GM12878 (cell line): ENCODE results near the gene C5orf15. TPM values are rescaled to one million over a fixed set of nuclear protein-coding genes. Genes with fewer than 3 reads are reported as not detected.

ENCODE experiments used
- ATAC-seq: fragments of 200-7000 bp; cut with Tn5 transposase; 3 replicates; pipeline ENCODE4 v1.9.1; 2020; ENCODE audit warnings: mild to moderate bottlenecking, moderate library complexity
- BruUV-seq: library from RNA; stranded (reverse); fragments of 400-500 nt; replicated peaks from 2 replicates; lab custom pipeline; 2021; lab: Mats Ljungman, UMichigan
- CTCF ChIA-PET: fragments of 300-600 bp; sonication (Branson Sonifier 250); formaldehyde crosslinking; extraction: SDS; loops from one replicate; lab custom pipeline; 2021; ENCODE audit warnings: inconsistent platforms; lab: Yijun Ruan, JAX
- POLR2A ChIA-PET: fragments of 350-600 bp; formaldehyde crosslinking; extraction: SDS; loops from one replicate; lab custom pipeline; 2021; ENCODE audit warnings: inconsistent platforms; lab: Charles Lee
- RAD21 ChIA-PET: fragments of 300-600 bp; sonication (Branson Sonifier 250); formaldehyde crosslinking; loops from one replicate; lab custom pipeline; 2023; ENCODE audit warnings: antibody characterized with exemption; ENCODE audit not compliant: unreplicated experiment; lab: Charles Lee
- SMC1A ChIA-PET: fragments of 300-600 bp; sonication (Branson Sonifier 250); formaldehyde crosslinking; loops from one replicate; lab custom pipeline; 2023; ENCODE audit not compliant: unreplicated experiment, uncharacterized antibody; lab: Charles Lee
- DNase-seq: peaks from one replicate; pipeline ENCODE4 v3.0.0-alpha.2; 2011; ENCODE audit warnings: low read depth, low spot score
- FAIRE-seq: peaks from 3 replicates; lab custom pipeline; 2011; peaks lifted over from hg19 to GRCh38; lab: Jason Lieb, UNC
- H2AFZ ChIP-seq: 2 replicates; pipeline ENCODE4 v1.6.0; 2011; ENCODE audit warnings: low read depth, low read length, control low read depth; ENCODE audit not compliant: control insufficient read depth
- H3K27ac ChIP-seq: 2 replicates; pipeline ENCODE4 v1.5.1; 2011; ENCODE audit warnings: control low read depth; ENCODE audit not compliant: control insufficient read depth, insufficient read depth
- H3K27me3 ChIP-seq, 2 experiments: replicated peaks in 1 of 2; 2 replicates each; pipeline versions ENCODE4 v1.6.0 to v1.6.1; 2011; ENCODE audit warnings: low read length in 1 of 2; ENCODE audit not compliant: control insufficient read depth in 2 of 2, insufficient read depth in 2 of 2
- H3K36me3 ChIP-seq, 2 experiments: 2 replicates each; pipeline ENCODE4 v1.5.1; 2011; ENCODE audit warnings: low read length in 1 of 2; ENCODE audit not compliant: control insufficient read depth in 2 of 2, insufficient read depth in 2 of 2
- H3K4me1 ChIP-seq: 2 replicates; pipeline ENCODE4 v1.6.1; 2011; ENCODE audit warnings: mild to moderate bottlenecking, low read length, moderate library complexity, mixed read lengths; ENCODE audit not compliant: control insufficient read depth, insufficient read depth
- H3K4me2 ChIP-seq: 2 replicates; pipeline ENCODE4 v1.6.0; 2011; ENCODE audit warnings: control low read depth; ENCODE audit not compliant: control insufficient read depth, insufficient read depth
- H3K4me3 ChIP-seq: fragments of 200-600 bp; sonication (generic); 2 replicates; pipeline ENCODE4 v1.5.1; 2016
- H3K79me2 ChIP-seq: 2 replicates; pipeline ENCODE4 v1.6.0; 2011; ENCODE audit warnings: low read length; ENCODE audit not compliant: control insufficient read depth, insufficient read depth
- H3K9ac ChIP-seq: 2 replicates; pipeline ENCODE4 v1.8.0; 2011; ENCODE audit warnings: low read length, control low read depth, mixed read lengths; ENCODE audit not compliant: control insufficient read depth, insufficient read depth
- H3K9me3 ChIP-seq: replicated peaks from 3 replicates; pipeline ENCODE4 v1.5.1; 2011; ENCODE audit warnings: mild to moderate bottlenecking, low read length; ENCODE audit not compliant: control insufficient read depth, insufficient read depth
- H4K20me1 ChIP-seq: 2 replicates; pipeline ENCODE4 v1.6.0; 2011; ENCODE audit not compliant: control insufficient read depth, insufficient read depth
- ATF7 ChIP-seq: fragments of 450-650 bp; IDR thresholded peaks from 2 replicates; pipeline ENCODE4 v1.6.1; 2016; ENCODE audit warnings: low read depth, mild to moderate bottlenecking
- BMI1 ChIP-seq: fragments of 450-650 bp; IDR thresholded peaks from 2 replicates; pipeline ENCODE4 v1.6.1; 2016; ENCODE audit warnings: mild to moderate bottlenecking, moderate library complexity, borderline replicate concordance
- BRCA1 ChIP-seq: IDR thresholded peaks from 2 replicates; pipeline ENCODE4 v1.6.1; 2011; ENCODE audit warnings: low read depth, low read length, improper control_type of control experiment
- CBX5 ChIP-seq: sonication (generic); IDR thresholded peaks from 2 replicates; pipeline ENCODE4 v1.6.1; 2016; ENCODE audit warnings: low read depth, moderate library complexity, mild to moderate bottlenecking, inconsistent platforms
- CREM ChIP-seq: IDR thresholded peaks from 2 replicates; pipeline ENCODE4 v1.6.1; 2014; ENCODE audit warnings: antibody characterized with exemption, low read depth
- EED ChIP-seq: sonication (generic); IDR thresholded peaks from 2 replicates; pipeline ENCODE4 v1.6.1; 2016; ENCODE audit warnings: antibody characterized with exemption, low read depth
- EP300 ChIP-seq, 2 experiments: fragments of 150-350 bp in 1 of 2; IDR thresholded peaks; 2 replicates each; pipeline ENCODE4 v1.6.1; 2011 to 2012; ENCODE audit warnings: low read depth in 2 of 2, low read length in 2 of 2, borderline replicate concordance in 1 of 2, improper control_type of control experiment in 1 of 2, inconsistent platforms in 1 of 2; ENCODE audit not compliant: control insufficient read depth in 1 of 2
- HDAC6 ChIP-seq: fragments of 200-600 bp; sonication (generic); IDR thresholded peaks from one replicate; pipeline ENCODE4 v1.8.0; 2017; ENCODE audit warnings: antibody characterized with exemption; ENCODE audit not compliant: unreplicated experiment
- NFXL1 ChIP-seq: fragments of 450-650 bp; IDR thresholded peaks from 2 replicates; pipeline ENCODE4 v1.6.1; 2017; ENCODE audit warnings: antibody characterized with exemption, mild to moderate bottlenecking, borderline replicate concordance
- PAX8 ChIP-seq: fragments of 450-650 bp; IDR thresholded peaks from 2 replicates; pipeline ENCODE4 v1.6.1; 2017; ENCODE audit warnings: mild to moderate bottlenecking, moderate library complexity
- POU2F2 ChIP-seq: IDR thresholded peaks from 3 replicates; pipeline ENCODE4 v1.6.1; 2011; ENCODE audit warnings: low read depth, mild to moderate bottlenecking, low read length, borderline replicate concordance
- RELB ChIP-seq: fragments of 450-650 bp; IDR thresholded peaks from 2 replicates; pipeline ENCODE4 v1.6.1; 2017; ENCODE audit warnings: low read depth, mild to moderate bottlenecking, moderate library complexity
- SREBF1 ChIP-seq: IDR thresholded peaks from 2 replicates; pipeline ENCODE4 v1.6.1; 2012; ENCODE audit warnings: mild to moderate bottlenecking, low read length
- WGBS: methylation state at CpG from one replicate; pipeline ENCODE4 v1.1.6; 2016; ENCODE audit warnings: low lambda C conversion rate; ENCODE audit not compliant: insufficient replicate concordance, insufficient coverage; ENCODE audit errors: missing lambda C conversion rate; 5-methylcytosine and 5-hydroxymethylcytosine counted together
- in situ Hi-C: fragments of 300-500 bp; cut with MboI; formaldehyde crosslinking; loops from 9 replicates; pipeline ENCODE4 v1.14.3; 2018; ENCODE audit warnings: mixed read lengths
- intact Hi-C: fragments of 100-400 bp; cut with micrococcal nuclease; formaldehyde crosslinking; loops from one replicate; pipeline ENCODE4 v1.14.2; 2022; ENCODE audit not compliant: unreplicated experiment
- polyA plus RNA-seq, 11 experiments: library from polyadenylated mRNA; depleted of rRNA in 4 of 11; unstranded in 6 of 11; stranded (reverse) in 5 of 11; fragments of >200 nt; fragmentation: Nextera tagmentation in 4 of 11; fragmentation: Illumina TruSeq in 1 of 11; extraction: Ambion mirVana in 4 of 11; extraction: Trizol in 1 of 11; gene quantifications; 1 replicate in 1 of 11; 2 replicates in 10 of 11; pipeline versions ENCODE4 v1.2.1 to v1.2.3, GENCODE V29; 2011 to 2016; ENCODE audit warnings: inconsistent platforms in 2 of 11, missing spikeins in 2 of 11, low read depth in 1 of 11
- total RNA-seq, 4 experiments: library from RNA; depleted of rRNA in 3 of 4; stranded (reverse); fragments of >200 nt in 3 of 4; fragmentation: Illumina TruSeq in 1 of 4; extraction: Trizol in 1 of 4; gene quantifications; 2 replicates each; pipeline versions ENCODE4 v1.2.1 to v1.2.3, GENCODE V29; 2013 to 2021
- TF ChIP-seq, protein P1 (sequence below): fragments of 450-650 bp; IDR thresholded peaks from 2 replicates; pipeline ENCODE4 v1.6.1; 2016; ENCODE audit warnings: mild to moderate bottlenecking
- TF ChIP-seq, protein P2 (sequence below): IDR thresholded peaks from 2 replicates; pipeline ENCODE4 v1.6.1; 2012; ENCODE audit warnings: low read depth, low read length, improper control_type of control experiment
- TF ChIP-seq, protein P3 (sequence below): IDR thresholded peaks from 2 replicates; pipeline ENCODE4 v1.6.1; 2012; ENCODE audit warnings: low read length, inconsistent platforms

The C5orf15 gene
- total and polyA plus RNA-seq, 10 of the 15 experiments (the other 5 are each of a cell fraction or from before 2014, with no cell fraction given), result 21.7 to 69.6 (median 46.0) TPM

- intact Hi-C loops, result loop anchor here (5.0 kb wide), 1 partner anchor 191 kb away; no protein-coding TSS in a partner anchor
- FAIRE-seq, result no peak
- ChIA-PET RAD21 (interaction anchor here (0.8 to 2.3 kb wide), 6 partner anchors 8 to 520 kb away, joined by 3 to 14 read pairs (median 3); no protein-coding TSS in a partner anchor), SMC1A (interaction anchor here (0.8 to 1.5 kb wide), 6 partner anchors 36 to 389 kb away, joined by 3 to 7 read pairs (median 4); no protein-coding TSS in a partner anchor), POLR2A (interaction anchor here (0.5 kb wide), 1 partner anchor 36 kb away, joined by 3 read pairs; no protein-coding TSS in a partner anchor), CTCF (interaction anchor here (0.8 to 6.3 kb wide), 14 partner anchors 14 to 519 kb away, joined by 3 to 51 read pairs (median 6); no protein-coding TSS in a partner anchor)
- Histone ChIP-seq H3K79me2 (no peaks in the 10 kb centered on the region), H3K27ac (no peak overlapping the region), H3K4me3 (no peak overlapping the region), H3K4me1 (peaks cover 13% of the 10 kb centered on the region), H2AFZ (no peak overlapping the region), H3K36me3 (no peaks in the 10 kb centered on the region), H3K27me3 (no peaks in the 10 kb centered on the region), H3K9me3 (no peaks in the 10 kb centered on the region; the same call in 2 of the 3 replicates), H3K4me2 (no peak overlapping the region), H3K9ac (no peak overlapping the region), H4K20me1 (no peaks in the 10 kb centered on the region)
- in situ Hi-C loops, result loop anchor here (5.0 to 10.0 kb wide), 2 partner anchors 389 to 521 kb away; no protein-coding TSS in a partner anchor
- 71% methylated on average over 7 of the region's 7 CpGs for WGBS
- no TSS peak for BruUV-seq
- no peak for ATAC-seq
- DNase-seq, result no peak
- TF ChIP-seq, protein P1, sequence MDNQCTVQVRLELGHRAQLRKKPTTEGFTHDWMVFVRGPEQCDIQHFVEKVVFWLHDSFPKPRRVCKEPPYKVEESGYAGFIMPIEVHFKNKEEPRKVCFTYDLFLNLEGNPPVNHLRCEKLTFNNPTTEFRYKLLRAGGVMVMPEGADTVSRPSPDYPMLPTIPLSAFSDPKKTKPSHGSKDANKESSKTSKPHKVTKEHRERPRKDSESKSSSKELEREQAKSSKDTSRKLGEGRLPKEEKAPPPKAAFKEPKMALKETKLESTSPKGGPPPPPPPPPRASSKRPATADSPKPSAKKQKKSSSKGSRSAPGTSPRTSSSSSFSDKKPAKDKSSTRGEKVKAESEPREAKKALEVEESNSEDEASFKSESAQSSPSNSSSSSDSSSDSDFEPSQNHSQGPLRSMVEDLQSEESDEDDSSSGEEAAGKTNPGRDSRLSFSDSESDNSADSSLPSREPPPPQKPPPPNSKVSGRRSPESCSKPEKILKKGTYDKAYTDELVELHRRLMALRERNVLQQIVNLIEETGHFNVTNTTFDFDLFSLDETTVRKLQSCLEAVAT, result no peak
- TF ChIP-seq ATF7 (no peak), BMI1 (no peak), PAX8 (no peak), NFXL1 (no peak), EP300 (IDR thresholded peaks at IDR 0.05; ENCODE audit: borderline replicate concordance in 1 of 2, control insufficient read depth in 1 of 2, low read depth in 2 of 2, low read length in 2 of 2) (no peak), HDAC6 (no peak), BRCA1 (no peak), RELB (no peak), SREBF1 (no peak), CREM (no peak), CBX5 (no peak), POU2F2 (no peak), EED (no peak)
- TF ChIP-seq, protein P2, sequence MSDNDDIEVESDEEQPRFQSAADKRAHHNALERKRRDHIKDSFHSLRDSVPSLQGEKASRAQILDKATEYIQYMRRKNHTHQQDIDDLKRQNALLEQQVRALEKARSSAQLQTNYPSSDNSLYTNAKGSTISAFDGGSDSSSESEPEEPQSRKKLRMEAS, result no peak
- TF ChIP-seq, protein P3, sequence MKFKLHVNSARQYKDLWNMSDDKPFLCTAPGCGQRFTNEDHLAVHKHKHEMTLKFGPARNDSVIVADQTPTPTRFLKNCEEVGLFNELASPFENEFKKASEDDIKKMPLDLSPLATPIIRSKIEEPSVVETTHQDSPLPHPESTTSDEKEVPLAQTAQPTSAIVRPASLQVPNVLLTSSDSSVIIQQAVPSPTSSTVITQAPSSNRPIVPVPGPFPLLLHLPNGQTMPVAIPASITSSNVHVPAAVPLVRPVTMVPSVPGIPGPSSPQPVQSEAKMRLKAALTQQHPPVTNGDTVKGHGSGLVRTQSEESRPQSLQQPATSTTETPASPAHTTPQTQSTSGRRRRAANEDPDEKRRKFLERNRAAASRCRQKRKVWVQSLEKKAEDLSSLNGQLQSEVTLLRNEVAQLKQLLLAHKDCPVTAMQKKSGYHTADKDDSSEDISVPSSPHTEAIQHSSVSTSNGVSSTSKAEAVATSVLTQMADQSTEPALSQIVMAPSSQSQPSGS, result no peak
Observed at GRCh38 chr5:133943475-133943817, 25.0 kb downstream of the C5orf15 start.
